HG03097 (cell line): ENCODE measurements around the gene PTX3.

Experiments
- ATAC-seq: cut with Tn5 transposase; IDR thresholded peaks from one replicate; pipeline ENCODE4 v1.9.1; 2021; ENCODE audit not compliant: unreplicated experiment, low FRiP score

The PTX3 gene

GRCh38 chr3:157471064-157471463, 34.4 kb downstream of the PTX3 start:
- no peak for ATAC-seq

GRCh38 chr3:157472648-157473047, 36.0 kb downstream of the PTX3 start:
- no peak for ATAC-seq

GRCh38 chr3:157475921-157476414, 39.3 kb downstream of the PTX3 start:
- ATAC-seq: no peak

GRCh38 chr3:157477441-157477840, 40.8 kb downstream of the PTX3 start:
- ATAC-seq: no peak

- no peak for ATAC-seq
These were observed 43.0 kb downstream of the PTX3 start for GRCh38 chr3:157479464-157480243.

- ATAC-seq: no peak
These were observed 50.7 kb downstream of the PTX3 start for GRCh38 chr3:157487339-157487738.

- no peak for ATAC-seq
These were observed 51.5 kb downstream of the PTX3 start for GRCh38 chr3:157488144-157488543.

- ATAC-seq: no peak
These were observed 54.5 kb downstream of the PTX3 start for GRCh38 chr3:157491136-157491535.
